ENCODE measurements around the gene SLC22A7. TPM values are rescaled to one million over a fixed set of nuclear protein-coding genes. Genes with fewer than 3 reads are reported as not detected.
"Not testable (repeated sequence)": the region's sequence is repeated elsewhere in the genome, so short reads cannot be mapped to it uniquely, and the experiment has no call there.

The SLC22A7 gene
- total RNA-seq, 1 experiment from 2014 or later: not detected

DNA sequence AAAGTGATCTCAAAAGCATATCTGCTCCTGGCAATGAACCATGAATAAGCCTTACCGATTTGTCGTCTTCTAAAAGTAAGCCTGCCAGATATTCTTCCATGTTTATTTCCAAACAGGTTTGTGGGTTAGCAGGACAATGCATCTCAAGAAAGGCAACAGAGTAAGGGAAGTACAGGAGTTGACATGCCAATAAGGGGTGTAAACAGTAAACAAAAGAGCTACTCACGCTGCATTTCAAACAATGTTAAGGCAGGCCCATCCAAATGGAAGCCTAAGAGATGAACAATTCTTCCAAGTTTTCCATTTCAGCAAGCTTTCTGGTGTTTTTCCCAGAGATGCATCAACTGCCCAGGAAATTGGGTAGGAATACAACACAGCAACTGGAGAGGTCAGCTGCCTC, 38.3 kb downstream of the SLC22A7 start:
- Histone ChIP-seq H3K4me3 (ENCODE audit: low read length) (no peak overlapping the region), H3K36me3 (ENCODE audit: insufficient read depth, low read length) (peaks cover 43% of the 10 kb centered on the region), H3K9me2 (replicated peaks; ENCODE audit: insufficient read depth, low read length) (no peaks in the 10 kb centered on the region), H3K4me1 (ENCODE audit: low read length) (peaks cover 67% of the 10 kb centered on the region), H3K79me2 (ENCODE audit: low read length) (peaks cover 6% of the 10 kb centered on the region), H3K4me2 (ENCODE audit: low read depth, low read length, poor library complexity, severe bottlenecking) (no peak overlapping the region), H3K9me3 (ENCODE audit: low read length) (no peaks in the 10 kb centered on the region), H4K20me1 (ENCODE audit: insufficient read depth, low read depth, low read length) (no peaks in the 10 kb centered on the region), H3K9ac (ENCODE audit: low read length) (no peak overlapping the region), H3K27ac (ENCODE audit: low read length) (peak overlapping the region; percentile 22; the same call in 1 of the 2 replicates), H3K27me3 (ENCODE audit: low read length) (no peaks in the 10 kb centered on the region), H2AFZ (ENCODE audit: low read length) (no peak overlapping the region)
- no peak for DNase-seq

DNA sequence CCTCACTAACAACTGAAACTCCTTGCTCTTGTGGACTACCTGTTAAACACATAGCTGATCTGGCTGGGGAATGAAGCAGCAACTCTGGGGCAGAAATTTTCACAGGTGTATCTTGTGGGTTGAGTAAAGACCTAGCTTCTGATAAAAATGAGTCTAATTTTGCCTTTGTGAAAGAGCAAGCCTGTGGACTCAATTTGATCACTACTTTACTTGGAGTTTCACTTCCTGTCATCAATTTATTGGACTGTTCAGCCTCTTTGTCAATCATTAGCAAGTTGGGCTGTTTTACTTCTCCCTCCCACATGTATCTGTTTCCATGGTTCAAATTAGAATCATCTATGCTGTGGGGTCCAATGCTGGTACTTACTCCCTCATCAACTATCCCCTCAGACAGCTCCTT, 40.2 kb downstream of the SLC22A7 start:
- Histone ChIP-seq H3K36me3 (ENCODE audit: insufficient read depth, low read length) (peaks cover 58% of the 10 kb centered on the region), H3K27me3 (ENCODE audit: low read length) (no peaks in the 10 kb centered on the region), H3K27ac (ENCODE audit: low read length) (peak overlapping the region; percentile 97), H3K9me2 (replicated peaks; ENCODE audit: insufficient read depth, low read length) (no peaks in the 10 kb centered on the region), H4K20me1 (ENCODE audit: insufficient read depth, low read depth, low read length) (no peaks in the 10 kb centered on the region), H3K79me2 (ENCODE audit: low read length) (peaks cover 6% of the 10 kb centered on the region), H3K4me3 (ENCODE audit: low read length) (peak overlapping the region; percentile 42; the same call in 1 of the 2 replicates), H3K9ac (ENCODE audit: low read length) (peak overlapping the region; percentile 56), H3K4me2 (ENCODE audit: low read depth, low read length, poor library complexity, severe bottlenecking) (peak overlapping the region; percentile 64), H3K9me3 (ENCODE audit: low read length) (no peaks in the 10 kb centered on the region), H3K4me1 (ENCODE audit: low read length) (peaks cover 70% of the 10 kb centered on the region), H2AFZ (ENCODE audit: low read length) (no peak overlapping the region)
- peak; percentile 79 for DNase-seq

DNA sequence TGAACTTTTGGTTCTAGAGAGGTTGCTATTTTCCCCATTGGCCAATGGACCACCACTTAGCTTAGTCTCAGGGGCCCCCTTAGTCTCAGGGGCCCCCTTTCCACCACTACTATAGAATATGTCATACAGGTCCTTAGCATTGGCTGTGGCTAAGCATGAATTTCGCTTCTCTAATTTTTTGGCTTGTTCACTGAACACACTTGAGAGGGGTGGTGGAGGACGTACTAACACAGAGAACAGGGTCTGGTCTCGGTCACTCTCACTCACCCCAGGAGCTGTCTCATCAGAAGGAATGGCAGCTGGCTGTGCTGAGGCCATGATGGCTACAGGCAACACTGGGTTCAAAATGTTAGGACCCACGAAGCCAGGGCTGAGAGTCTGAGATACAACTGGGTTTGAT, 41.1 kb downstream of the SLC22A7 start:
- H3K9me2 ChIP-seq (replicated peaks; ENCODE audit: insufficient read depth, low read length): no peaks in the 10 kb centered on the region
- H3K4me3 ChIP-seq (ENCODE audit: low read length): peak overlapping the region; percentile 42; the same call in 1 of the 2 replicates
- peak overlapping the region; percentile 56 for H3K9ac ChIP-seq (ENCODE audit: low read length)
- H4K20me1 ChIP-seq (ENCODE audit: insufficient read depth, low read depth, low read length): no peaks in the 10 kb centered on the region
- peaks cover 69% of the 10 kb centered on the region for H3K4me1 ChIP-seq (ENCODE audit: low read length)
- peaks cover 62% of the 10 kb centered on the region for H3K36me3 ChIP-seq (ENCODE audit: insufficient read depth, low read length)
- no peaks in the 10 kb centered on the region for H3K9me3 ChIP-seq (ENCODE audit: low read length)
- peak overlapping the region; percentile 97 for H3K27ac ChIP-seq (ENCODE audit: low read length)
- H2AFZ ChIP-seq (ENCODE audit: low read length): no peak overlapping the region
- peak overlapping the region; percentile 64 for H3K4me2 ChIP-seq (ENCODE audit: low read depth, low read length, poor library complexity, severe bottlenecking)
- H3K79me2 ChIP-seq (ENCODE audit: low read length): peaks cover 6% of the 10 kb centered on the region
- peak; percentile 93 for DNase-seq
- H3K27me3 ChIP-seq (ENCODE audit: low read length): no peaks in the 10 kb centered on the region

DNA sequence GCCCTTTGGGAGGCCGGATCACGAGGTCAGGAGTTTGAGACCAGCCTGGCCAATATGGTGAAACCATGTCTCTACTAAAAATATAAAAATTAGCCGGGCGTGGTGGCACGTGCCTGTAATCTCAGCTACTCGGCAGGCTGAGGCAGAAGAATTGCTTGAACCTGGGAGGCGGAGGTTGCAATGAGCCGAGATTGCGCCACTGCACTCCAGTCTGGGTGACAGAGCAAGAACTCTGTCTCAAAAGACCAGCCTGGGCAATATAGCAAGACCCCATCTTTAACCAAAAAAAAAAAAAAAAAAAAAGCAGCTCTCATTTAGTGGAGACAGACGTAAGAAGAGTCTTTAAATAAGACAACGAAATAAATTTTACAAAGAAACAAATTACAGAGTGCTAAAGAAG, 48.2 kb downstream of the SLC22A7 start:
- not testable (repeated sequence) for H3K27me3 ChIP-seq (ENCODE audit: low read length); H3K4me2 ChIP-seq (ENCODE audit: low read depth, low read length, poor library complexity, severe bottlenecking); DNase-seq; H3K9me2 ChIP-seq (replicated peaks; ENCODE audit: insufficient read depth, low read length); H3K27ac ChIP-seq (ENCODE audit: low read length); H3K4me3 ChIP-seq (ENCODE audit: low read length); H3K9me3 ChIP-seq (ENCODE audit: low read length); H4K20me1 ChIP-seq (ENCODE audit: insufficient read depth, low read depth, low read length); H3K9ac ChIP-seq (ENCODE audit: low read length); H2AFZ ChIP-seq (ENCODE audit: low read length)
- peaks cover 62% of the 10 kb centered on the region; the same call in 1 of the 2 replicates for H3K36me3 ChIP-seq (ENCODE audit: insufficient read depth, low read length)
- peaks cover 12% of the 10 kb centered on the region for H3K4me1 ChIP-seq (ENCODE audit: low read length)
- peaks cover 23% of the 10 kb centered on the region; the same call in 1 of the 2 replicates for H3K79me2 ChIP-seq (ENCODE audit: low read length)

DNA sequence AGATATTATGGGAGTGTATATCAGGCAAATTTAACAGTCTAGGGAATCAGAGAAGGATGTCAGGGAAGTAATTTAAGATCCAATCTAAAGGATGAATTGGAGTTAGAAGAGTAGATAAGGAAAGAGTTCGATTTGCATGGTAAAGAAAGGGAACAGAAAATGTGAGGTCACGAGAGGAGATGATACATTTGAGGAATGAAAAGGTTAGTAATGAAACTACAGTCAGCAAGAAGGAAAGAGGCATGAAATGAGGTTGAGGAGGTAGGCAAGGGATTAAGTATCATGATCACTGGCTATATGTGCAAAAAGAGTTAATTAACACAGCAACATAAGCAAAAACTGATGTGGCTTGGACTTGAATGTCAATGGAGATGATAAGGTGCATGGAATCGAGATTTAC, 49.0 kb downstream of the SLC22A7 start:
- Histone ChIP-seq H3K36me3 (ENCODE audit: insufficient read depth, low read length) (peaks cover 57% of the 10 kb centered on the region; the same call in 1 of the 2 replicates), H3K9ac (ENCODE audit: low read length) (no peak overlapping the region)

DNA sequence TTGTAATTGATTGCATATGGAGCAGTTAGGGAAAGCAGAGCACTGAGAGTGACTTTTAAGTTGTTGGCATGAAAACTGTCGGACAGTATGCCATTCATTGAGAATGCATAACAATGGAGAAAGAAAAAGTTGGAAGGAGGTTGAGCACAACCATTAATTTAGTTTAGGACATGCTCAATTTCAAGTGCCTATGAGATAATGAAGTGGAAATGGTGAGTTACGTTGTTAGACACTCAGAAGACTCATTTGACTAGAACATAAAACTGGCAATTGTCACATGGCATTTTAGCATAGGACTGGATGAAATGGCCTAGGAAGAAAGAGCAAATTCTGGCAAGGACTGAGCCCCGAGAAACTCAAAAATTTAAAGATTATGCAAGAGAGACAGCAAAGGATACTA, 49.4 kb downstream of the SLC22A7 start:
- DNase-seq: no peak
- H3K36me3 ChIP-seq (ENCODE audit: insufficient read depth, low read length): peaks cover 58% of the 10 kb centered on the region; the same call in 1 of the 2 replicates
- 0 out of 2 replicates have a peak, but pooled peaks cover 4% of the 10 kb centered on the region for H3K4me1 ChIP-seq (ENCODE audit: low read length)
- H3K4me3 ChIP-seq (ENCODE audit: low read length): no peak overlapping the region
- H2AFZ ChIP-seq (ENCODE audit: low read length): no peak overlapping the region
- H3K27ac ChIP-seq (ENCODE audit: low read length): no peak overlapping the region
- no peak overlapping the region for H3K9ac ChIP-seq (ENCODE audit: low read length)
- no peak overlapping the region for H3K4me2 ChIP-seq (ENCODE audit: low read depth, low read length, poor library complexity, severe bottlenecking)
- H4K20me1 ChIP-seq (ENCODE audit: insufficient read depth, low read depth, low read length): 0 out of 2 replicates have a peak, but pooled peaks cover 3% of the 10 kb centered on the region
- no peaks in the 10 kb centered on the region for H3K9me3 ChIP-seq (ENCODE audit: low read length)
- H3K9me2 ChIP-seq (replicated peaks; ENCODE audit: insufficient read depth, low read length): no peaks in the 10 kb centered on the region
- no peaks in the 10 kb centered on the region for H3K27me3 ChIP-seq (ENCODE audit: low read length)
- peaks cover 26% of the 10 kb centered on the region; the same call in 1 of the 2 replicates for H3K79me2 ChIP-seq (ENCODE audit: low read length)

More for the DNA sequence above, 49.0 kb downstream of the SLC22A7 start:
- Histone ChIP-seq H3K9me2 (replicated peaks; ENCODE audit: insufficient read depth, low read length) (no peaks in the 10 kb centered on the region), H3K9me3 (ENCODE audit: low read length) (no peaks in the 10 kb centered on the region), H3K4me1 (ENCODE audit: low read length) (peaks cover 6% of the 10 kb centered on the region), H2AFZ (ENCODE audit: low read length) (no peak overlapping the region), H3K27me3 (ENCODE audit: low read length) (no peaks in the 10 kb centered on the region), H3K4me2 (ENCODE audit: low read depth, low read length, poor library complexity, severe bottlenecking) (no peak overlapping the region), H3K4me3 (ENCODE audit: low read length) (no peak overlapping the region), H4K20me1 (ENCODE audit: insufficient read depth, low read depth, low read length) (0 out of 2 replicates have a peak, but pooled peaks cover 3% of the 10 kb centered on the region), H3K27ac (ENCODE audit: low read length) (no peak overlapping the region), H3K79me2 (ENCODE audit: low read length) (peaks cover 23% of the 10 kb centered on the region; the same call in 1 of the 2 replicates)
- no peak for DNase-seq

DNA sequence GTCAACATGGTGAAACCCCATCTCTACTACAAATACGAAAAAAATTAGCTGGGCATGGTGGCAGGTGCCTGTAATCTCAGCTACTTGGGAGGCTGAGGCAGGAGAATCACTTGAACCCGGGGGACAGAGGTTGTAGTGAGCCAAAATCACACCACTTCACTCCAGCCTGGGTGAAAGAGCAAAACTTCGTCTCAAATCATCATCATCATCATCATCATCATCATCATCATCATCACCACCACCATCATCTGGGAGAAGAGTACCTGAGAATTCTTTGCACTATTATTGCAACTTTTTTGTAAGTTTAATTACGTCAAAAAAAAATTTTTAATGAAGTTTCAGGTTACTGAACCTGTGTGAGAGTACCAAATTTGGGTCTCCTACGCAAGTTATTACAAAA, 53.9 kb downstream of the SLC22A7 start:
- H3K9me3 ChIP-seq (ENCODE audit: low read length); H3K9ac ChIP-seq (ENCODE audit: low read length); H4K20me1 ChIP-seq (ENCODE audit: insufficient read depth, low read depth, low read length); H3K9me2 ChIP-seq (replicated peaks; ENCODE audit: insufficient read depth, low read length); H3K4me2 ChIP-seq (ENCODE audit: low read depth, low read length, poor library complexity, severe bottlenecking); H3K4me3 ChIP-seq (ENCODE audit: low read length); H3K27ac ChIP-seq (ENCODE audit: low read length); H3K4me1 ChIP-seq (ENCODE audit: low read length); DNase-seq; H2AFZ ChIP-seq (ENCODE audit: low read length); H3K27me3 ChIP-seq (ENCODE audit: low read length): not testable (repeated sequence)
- H3K36me3 ChIP-seq (ENCODE audit: insufficient read depth, low read length): peaks cover 59% of the 10 kb centered on the region
- peaks cover 44% of the 10 kb centered on the region for H3K79me2 ChIP-seq (ENCODE audit: low read length)
